A549 (cell line): ENCODE data around the gene C20orf204. TPM values are rescaled to one million over a fixed set of nuclear protein-coding genes. Genes with fewer than 3 reads are reported as not detected.
A peak's percentile ranks its signal among the peaks of the same experiment; 100 is the strongest.

Source experiments
- ATAC-seq, 2 experiments: fragments of 200-7000 bp in 1 of 2; fragments of >200 bp in 1 of 2; cut with Nextera tagmentation in 1 of 2; cut with Tn5 transposase in 1 of 2; 3 replicates each; pipeline versions ENCODE4 v1.8.0 to v1.9.1; 2018 to 2020; ENCODE audit warnings: mild to moderate bottlenecking in 1 of 2, moderate library complexity in 1 of 2
- CTCF ChIA-PET: fragments of 300-600 bp; sonication (Branson Sonifier 250); formaldehyde crosslinking; extraction: SDS; loops from one replicate; lab custom pipeline; 2021; ENCODE audit warnings: antibody characterized with exemption, inconsistent platforms; lab: Yijun Ruan, JAX
- POLR2A ChIA-PET: fragments of 350-600 bp; formaldehyde crosslinking; extraction: SDS; loops from one replicate; lab custom pipeline; 2021; ENCODE audit warnings: antibody characterized with exemption, inconsistent platforms; lab: Yijun Ruan, JAX
- DNase-seq, 2 experiments: peaks; one replicate each; pipeline versions ENCODE4 v3.0.0 to v3.0.0-alpha.2; 2011 to 2016; ENCODE audit warnings: low read depth in 1 of 2, low spot score in 1 of 2
- FAIRE-seq: peaks from 2 replicates; lab custom pipeline; 2011; peaks lifted over from hg19 to GRCh38; lab: Jason Lieb, UNC
- H3K27ac ChIP-seq, 2 experiments: fragments of >200 bp; sonication (Bioruptor Twin); formaldehyde crosslinking; 3 replicates each; pipeline ENCODE4 v1.5.1; 2016 to 2017
- H3K4me1 ChIP-seq: fragments of >200 bp; sonication (Bioruptor Twin); formaldehyde crosslinking; 3 replicates; pipeline ENCODE4 v1.6.1; 2016
- H3K4me2 ChIP-seq: fragments of >200 bp; sonication (Bioruptor Twin); formaldehyde crosslinking; 3 replicates; pipeline ENCODE4 v1.6.1; 2016
- H3K4me3 ChIP-seq: fragments of >200 bp; sonication (Bioruptor Twin); formaldehyde crosslinking; 3 replicates; pipeline ENCODE4 v1.5.1; 2016
- H3K9me3 ChIP-seq: fragments of >200 bp; sonication (Bioruptor Twin); formaldehyde crosslinking; 3 replicates; pipeline ENCODE4 v1.6.1; 2016
- BHLHE40 ChIP-seq: IDR thresholded peaks from 2 replicates; pipeline ENCODE4 v1.6.1; 2012; ENCODE audit warnings: low read depth, low read length, inconsistent platforms
- CEBPB ChIP-seq, 2 experiments: fragments of >200 bp in 1 of 2; sonication (Bioruptor Twin) in 1 of 2; formaldehyde crosslinking in 1 of 2; IDR thresholded peaks; 2 replicates each; pipeline ENCODE4 v1.6.1; 2012 to 2016
- KDM5A ChIP-seq: fragments of 200-600 bp; sonication (generic); IDR thresholded peaks from 2 replicates; pipeline ENCODE4 v1.6.1; 2016; ENCODE audit warnings: antibody characterized with exemption, mild to moderate bottlenecking
- MAFK ChIP-seq: fragments of 450-650 bp; IDR thresholded peaks from 2 replicates; pipeline ENCODE4 v1.6.1; 2014; ENCODE audit not compliant: partially characterized antibody
- MAZ ChIP-seq: fragments of 150-350 bp; IDR thresholded peaks from 2 replicates; pipeline ENCODE4 v1.6.1; 2014; ENCODE audit warnings: antibody characterized with exemption, low read depth, low read length, borderline replicate concordance
- MYC ChIP-seq: IDR thresholded peaks from 2 replicates; pipeline ENCODE4 v1.6.1; 2012; ENCODE audit warnings: mild to moderate bottlenecking, inconsistent platforms, low read length, improper control_type of control experiment, borderline replicate concordance
- NPAS2 ChIP-seq: fragments of 250-450 bp; sonication (Bioruptor Pico); IDR thresholded peaks from 2 replicates; pipeline ENCODE4 v1.8.0; 2022; ENCODE audit warnings: mild to moderate bottlenecking, moderate library complexity, borderline replicate concordance
- NR3C1 ChIP-seq: fragments of >200 bp; sonication (Bioruptor Twin); formaldehyde crosslinking; IDR thresholded peaks from 3 replicates; pipeline ENCODE4 v1.6.1; 2017
- PHF8 ChIP-seq: fragments of 200-600 bp; sonication (generic); IDR thresholded peaks from 2 replicates; pipeline ENCODE4 v1.6.1; 2016; ENCODE audit warnings: low read depth, mild to moderate bottlenecking, antibody characterized with exemption, moderate library complexity, borderline replicate concordance
- RCOR1 ChIP-seq: fragments of 150-350 bp; IDR thresholded peaks from 2 replicates; pipeline ENCODE4 v1.6.1; 2014; ENCODE audit warnings: antibody characterized with exemption, low read length, low read depth
- SMC3 ChIP-seq: fragments of >200 bp; sonication (Bioruptor Twin); formaldehyde crosslinking; IDR thresholded peaks from 3 replicates; pipeline ENCODE4 v1.6.1; 2018; ENCODE audit warnings: inconsistent platforms
- TFCP2L1 ChIP-seq: fragments of 250-450 bp; sonication (Bioruptor Pico); IDR thresholded peaks from 2 replicates; pipeline ENCODE4 v1.5.0; 2021; ENCODE audit warnings: mild to moderate bottlenecking
- TP53 ChIP-seq: fragments of 250-450 bp; sonication (Bioruptor Pico); IDR thresholded peaks from 2 replicates; pipeline ENCODE4 v1.5.0; 2021; ENCODE audit warnings: mild to moderate bottlenecking, moderate library complexity
- ZNF302 ChIP-seq: fragments of 250-450 bp; sonication (Bioruptor Pico); IDR thresholded peaks from 2 replicates; pipeline ENCODE4 v1.9.0; 2021; ENCODE audit warnings: inconsistent platforms, mild to moderate bottlenecking, moderate library complexity
- WGBS: methylation state at CpG from one replicate; pipeline ENCODE4 v1.1.6; 2017; ENCODE audit errors: missing lambda C conversion rate; 5-methylcytosine and 5-hydroxymethylcytosine counted together
- polyA plus RNA-seq, 4 experiments: library from polyadenylated mRNA; depleted of rRNA in 3 of 4; stranded (reverse); fragments of >200 nt; fragmentation: RNase III in 1 of 4; extraction: RNeasy Plus Mini Kit Qiagen cat#74134 plus additional on column Dnase treatment in 1 of 4; gene quantifications; 2 replicates in 3 of 4; 3 replicates in 1 of 4; pipeline ENCODE4 v1.2.3, GENCODE V29; 2011 to 2017
- TF ChIP-seq, protein P1 (sequence below): fragments of 150-350 bp; IDR thresholded peaks from 2 replicates; pipeline ENCODE4 v1.6.1; 2014; ENCODE audit warnings: low read depth, mild to moderate bottlenecking, low read length
- TF ChIP-seq, protein P2 (sequence below): IDR thresholded peaks from 2 replicates; pipeline ENCODE4 v1.6.1; 2012
- TF ChIP-seq, protein P3 (sequence below): fragments of 200-600 bp; sonication (generic); IDR thresholded peaks from 2 replicates; pipeline ENCODE4 v1.6.1; 2016; ENCODE audit warnings: antibody characterized with exemption, mild to moderate bottlenecking, moderate library complexity

Gene C20orf204
- polyA plus RNA-seq, 2 of the 4 experiments (the other 2 are of a cell fraction): 0.21 to 0.59 TPM

DNA sequence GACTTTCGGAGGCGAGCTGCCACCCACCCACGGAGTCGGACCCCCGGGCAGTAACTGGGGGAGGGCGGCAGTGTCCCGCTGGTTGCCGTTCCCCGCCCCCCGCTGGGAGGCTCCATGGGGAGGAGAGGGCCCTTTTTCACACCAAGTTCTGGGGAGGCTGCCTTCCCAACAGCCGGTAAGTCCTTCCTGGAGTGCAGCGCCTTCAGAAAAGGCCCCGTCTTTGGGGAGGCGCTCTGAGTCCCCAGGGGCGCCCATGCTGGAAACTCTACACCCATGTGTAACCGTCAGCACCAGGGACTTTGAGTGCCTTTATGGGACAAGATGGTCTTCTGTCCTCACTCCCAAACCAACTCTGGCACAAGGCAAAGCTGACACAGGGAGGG, 13.9 kb downstream of the C20orf204 start:
- ChIA-PET POLR2A (interaction anchor here (6.5 kb wide), 1 partner anchor 13 kb away, joined by 29 read pairs; the partner anchor contains the start of gene TCEA2), CTCF (interaction anchor here (1.1 to 6.1 kb wide), 4 partner anchors 10 to 70 kb away, joined by 4 to 85 read pairs (median 5); partner anchors contain the start of gene SAMD10)
- ATAC-seq (peak in 1 of 2 experiments; percentile 7; a peak in 2 of 6 replicates), FAIRE-seq (no peak), DNase-seq (no peak)
- Histone ChIP-seq H3K9me3 (no peaks in the 10 kb centered on the region), H3K4me2 (peak overlapping the region; percentile 99), H3K4me3 (peak overlapping the region; percentile 67), H3K27ac (peak overlapping the region; percentile 84 to 96), H3K4me1 (peaks cover 42% of the 10 kb centered on the region)
- WGBS: 73% methylated on average over 5 of the region's 16 CpGs
- TF ChIP-seq RCOR1: no peak
- no peak for TF ChIP-seq CEBPB (IDR thresholded peaks at IDR 0.05)
- no peak for TF ChIP-seq BHLHE40
- TF ChIP-seq NPAS2 (CRISPR knock-in tag): no peak
- TF ChIP-seq TFCP2L1 (CRISPR knock-in tag): no peak
- no peak for TF ChIP-seq ZNF302
- TF ChIP-seq, protein P1, sequence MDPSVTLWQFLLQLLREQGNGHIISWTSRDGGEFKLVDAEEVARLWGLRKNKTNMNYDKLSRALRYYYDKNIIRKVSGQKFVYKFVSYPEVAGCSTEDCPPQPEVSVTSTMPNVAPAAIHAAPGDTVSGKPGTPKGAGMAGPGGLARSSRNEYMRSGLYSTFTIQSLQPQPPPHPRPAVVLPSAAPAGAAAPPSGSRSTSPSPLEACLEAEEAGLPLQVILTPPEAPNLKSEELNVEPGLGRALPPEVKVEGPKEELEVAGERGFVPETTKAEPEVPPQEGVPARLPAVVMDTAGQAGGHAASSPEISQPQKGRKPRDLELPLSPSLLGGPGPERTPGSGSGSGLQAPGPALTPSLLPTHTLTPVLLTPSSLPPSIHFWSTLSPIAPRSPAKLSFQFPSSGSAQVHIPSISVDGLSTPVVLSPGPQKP: no peak
- TF ChIP-seq NR3C1: no peak
- no peak for TF ChIP-seq MAFK
- TF ChIP-seq KDM5A: no peak
- TF ChIP-seq PHF8: no peak
- TF ChIP-seq, protein P2, sequence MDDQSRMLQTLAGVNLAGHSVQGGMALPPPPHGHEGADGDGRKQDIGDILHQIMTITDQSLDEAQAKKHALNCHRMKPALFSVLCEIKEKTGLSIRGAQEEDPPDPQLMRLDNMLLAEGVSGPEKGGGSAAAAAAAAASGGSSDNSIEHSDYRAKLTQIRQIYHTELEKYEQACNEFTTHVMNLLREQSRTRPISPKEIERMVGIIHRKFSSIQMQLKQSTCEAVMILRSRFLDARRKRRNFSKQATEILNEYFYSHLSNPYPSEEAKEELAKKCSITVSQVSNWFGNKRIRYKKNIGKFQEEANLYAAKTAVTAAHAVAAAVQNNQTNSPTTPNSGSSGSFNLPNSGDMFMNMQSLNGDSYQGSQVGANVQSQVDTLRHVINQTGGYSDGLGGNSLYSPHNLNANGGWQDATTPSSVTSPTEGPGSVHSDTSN: no peak

DNA sequence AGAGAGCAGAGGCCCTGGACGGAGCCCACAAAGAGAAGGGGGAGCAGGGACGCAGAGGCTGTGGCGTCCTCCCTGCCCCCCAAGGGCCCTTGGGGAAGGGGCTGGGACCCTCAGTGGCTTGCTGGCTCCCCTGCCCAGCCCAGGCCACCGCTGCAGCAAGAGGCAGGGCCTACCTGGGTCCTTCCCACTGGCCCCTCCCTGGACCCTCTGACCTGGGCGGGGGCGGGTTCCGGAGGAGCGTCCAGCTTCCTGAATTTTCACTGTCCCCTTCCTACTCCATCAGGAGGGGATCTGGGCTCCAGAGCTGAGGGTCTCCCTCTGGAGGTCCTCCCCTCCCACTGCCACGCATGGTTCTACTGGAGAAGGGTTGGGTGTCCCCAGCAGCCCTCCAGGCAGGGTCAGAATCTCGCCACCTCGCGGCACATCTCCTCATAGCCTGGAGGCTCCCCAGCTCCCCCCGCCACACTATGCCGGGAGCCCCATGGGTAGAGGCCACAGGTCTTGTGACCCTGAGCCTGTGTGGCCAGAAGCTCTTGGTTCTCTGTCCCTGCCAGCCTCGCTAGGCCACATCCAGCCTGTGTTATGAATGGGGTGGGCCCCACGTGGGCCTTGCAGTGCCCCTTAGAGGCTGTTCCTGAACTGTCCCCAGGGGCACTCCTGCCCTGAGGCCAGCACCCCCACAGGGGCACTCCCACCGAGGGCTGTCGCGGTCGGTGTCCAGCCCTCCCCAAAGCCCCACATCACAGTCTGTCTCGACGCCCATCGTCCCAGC, 14.5 kb downstream of the C20orf204 start:
- FAIRE-seq: no peak
- DNase-seq: no peak
- CTCF ChIA-PET: interaction anchor here (1.1 to 6.1 kb wide), 5 partner anchors 9 to 70 kb away, joined by 3 to 85 read pairs (median 5); partner anchors contain the start of gene SAMD10
- TF ChIP-seq TP53 (CRISPR knock-in tag) (no peak), SMC3 (no peak), MAZ (no peak), MYC (no peak)
- TF ChIP-seq, protein P3, sequence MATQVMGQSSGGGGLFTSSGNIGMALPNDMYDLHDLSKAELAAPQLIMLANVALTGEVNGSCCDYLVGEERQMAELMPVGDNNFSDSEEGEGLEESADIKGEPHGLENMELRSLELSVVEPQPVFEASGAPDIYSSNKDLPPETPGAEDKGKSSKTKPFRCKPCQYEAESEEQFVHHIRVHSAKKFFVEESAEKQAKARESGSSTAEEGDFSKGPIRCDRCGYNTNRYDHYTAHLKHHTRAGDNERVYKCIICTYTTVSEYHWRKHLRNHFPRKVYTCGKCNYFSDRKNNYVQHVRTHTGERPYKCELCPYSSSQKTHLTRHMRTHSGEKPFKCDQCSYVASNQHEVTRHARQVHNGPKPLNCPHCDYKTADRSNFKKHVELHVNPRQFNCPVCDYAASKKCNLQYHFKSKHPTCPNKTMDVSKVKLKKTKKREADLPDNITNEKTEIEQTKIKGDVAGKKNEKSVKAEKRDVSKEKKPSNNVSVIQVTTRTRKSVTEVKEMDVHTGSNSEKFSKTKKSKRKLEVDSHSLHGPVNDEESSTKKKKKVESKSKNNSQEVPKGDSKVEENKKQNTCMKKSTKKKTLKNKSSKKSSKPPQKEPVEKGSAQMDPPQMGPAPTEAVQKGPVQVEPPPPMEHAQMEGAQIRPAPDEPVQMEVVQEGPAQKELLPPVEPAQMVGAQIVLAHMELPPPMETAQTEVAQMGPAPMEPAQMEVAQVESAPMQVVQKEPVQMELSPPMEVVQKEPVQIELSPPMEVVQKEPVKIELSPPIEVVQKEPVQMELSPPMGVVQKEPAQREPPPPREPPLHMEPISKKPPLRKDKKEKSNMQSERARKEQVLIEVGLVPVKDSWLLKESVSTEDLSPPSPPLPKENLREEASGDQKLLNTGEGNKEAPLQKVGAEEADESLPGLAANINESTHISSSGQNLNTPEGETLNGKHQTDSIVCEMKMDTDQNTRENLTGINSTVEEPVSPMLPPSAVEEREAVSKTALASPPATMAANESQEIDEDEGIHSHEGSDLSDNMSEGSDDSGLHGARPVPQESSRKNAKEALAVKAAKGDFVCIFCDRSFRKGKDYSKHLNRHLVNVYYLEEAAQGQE: no peak
- TF ChIP-seq, all 56 proteins: peak for 0
- 93% methylated on average over 20 of the region's 23 CpGs for WGBS
- peak overlapping the region in 1 of 2 experiments; percentile 96; a peak in 2 of 6 replicates for H3K27ac ChIP-seq
- POLR2A ChIA-PET: interaction anchor here (6.5 kb wide), 1 partner anchor 12 kb away, joined by 29 read pairs; the partner anchor contains the start of gene TCEA2
- no peak overlapping the region; the same call in 2 of the 3 replicates for H3K4me3 ChIP-seq
- H3K9me3 ChIP-seq: no peaks in the 10 kb centered on the region
- H3K4me1 ChIP-seq: peaks cover 40% of the 10 kb centered on the region
- H3K4me2 ChIP-seq: peak overlapping the region; percentile 99
- peak in 1 of 2 experiments; percentile 15; a peak in 3 of 6 replicates for ATAC-seq
